GM19328 (cell line): ENCODE results near the gene PPP5C.
"Not testable (repeated sequence)": the region's sequence is repeated elsewhere in the genome, so short reads cannot be mapped to it uniquely, and the experiment has no call there.

ENCODE experiments used
- ATAC-seq: cut with Tn5 transposase; IDR thresholded peaks from one replicate; pipeline ENCODE4 v1.9.1; 2021; ENCODE audit warnings: mild to moderate bottlenecking, moderate library complexity; ENCODE audit not compliant: unreplicated experiment

Gene PPP5C

GRCh38 chr19:46406976-46407375 lies 60.1 kb downstream of the PPP5C start:
- ATAC-seq: no peak

GRCh38 chr19:46407856-46408663 lies 61.2 kb downstream of the PPP5C start:
- no peak for ATAC-seq

- no peak for ATAC-seq
These were observed 61.8 kb downstream of the PPP5C start for GRCh38 chr19:46408664-46409039.

- ATAC-seq: no peak
These were observed 62.3 kb downstream of the PPP5C start for GRCh38 chr19:46409191-46409590.

- ATAC-seq: no peak
These were observed 63.6 kb downstream of the PPP5C start for GRCh38 chr19:46410205-46411087.

GRCh38 chr19:46411088-46411924 lies 64.4 kb downstream of the PPP5C start:
- no peak for ATAC-seq

GRCh38 chr19:46411925-46412649 lies 65.2 kb downstream of the PPP5C start:
- ATAC-seq: no peak

GRCh38 chr19:46412650-46413261 lies 65.9 kb downstream of the PPP5C start:
- ATAC-seq: no peak

- no peak for ATAC-seq
These were observed 66.6 kb downstream of the PPP5C start, which contains the start of gene CCDC8 for GRCh38 chr19:46413262-46414031. TSS of gene CCDC8 (minus strand) at chr19:46413564. CDS start at chr19:46412810, 754 bp downstream.

GRCh38 chr19:46414899-46415298 lies 68.0 kb downstream of the PPP5C start:
- not testable (repeated sequence) for ATAC-seq

- ATAC-seq: not testable (repeated sequence)
These were observed 69.2 kb downstream of the PPP5C start for GRCh38 chr19:46415804-46416709.

- no peak for ATAC-seq
These were observed 73.2 kb downstream of the PPP5C start for GRCh38 chr19:46420056-46420455.

- no peak for ATAC-seq
These were observed 75.5 kb downstream of the PPP5C start for GRCh38 chr19:46422344-46422743.

GRCh38 chr19:46423188-46423587 lies 76.3 kb downstream of the PPP5C start:
- ATAC-seq: no peak

GRCh38 chr19:46426035-46426505 lies 79.2 kb downstream of the PPP5C start:
- ATAC-seq: no peak

- no peak for ATAC-seq
These were observed 79.7 kb downstream of the PPP5C start for GRCh38 chr19:46426506-46427162.

- no peak for ATAC-seq
These were observed 80.7 kb downstream of the PPP5C start for GRCh38 chr19:46427518-46428045.
